SK-N-SH (cell line): Measurements from ENCODE around the gene CRIM1. TPM values are rescaled to one million over a fixed set of nuclear protein-coding genes. Genes with fewer than 3 reads are reported as not detected.
A peak's percentile ranks its signal among the peaks of the same experiment; 100 is the strongest.

ENCODE experiments used
- CTCF ChIA-PET: fragments of 300-600, 350-600 bp; formaldehyde crosslinking; extraction: SDS; loops from one replicate; lab custom pipeline; 2021; lab: Yijun Ruan, JAX
- POLR2A ChIA-PET: fragments of 350-600 bp; sonication (Branson Sonifier 250); formaldehyde crosslinking; extraction: SDS; loops from one replicate; lab custom pipeline; 2020; ENCODE audit warnings: antibody characterized with exemption, inconsistent platforms; lab: Yijun Ruan, JAX
- DNase-seq: peaks from one replicate; pipeline ENCODE4 v3.0.0; 2012
- H2AFZ ChIP-seq: fragments of 200-600 bp; sonication (generic); 2 replicates; pipeline ENCODE4 v1.8.1; 2016; ENCODE audit warnings: antibody characterized with exemption, mild to moderate bottlenecking, low read depth
- H3F3A ChIP-seq: fragments of 200-600 bp; sonication (generic); replicated peaks from 2 replicates; pipeline ENCODE3; 2016; ENCODE audit warnings: antibody characterized with exemption, mild to moderate bottlenecking; ENCODE audit not compliant: insufficient read depth
- H3K27ac ChIP-seq, 2 experiments: fragments of 200-500 bp in 1 of 2; fragments of 200-600 bp in 1 of 2; sonication (Bioruptor generic) in 1 of 2; sonication (generic), shearing (Covaris generic) in 1 of 2; 2 replicates each; pipeline versions ENCODE4 v1.5.1 to v1.6.1; 2014 to 2016; ENCODE audit warnings: low read depth in 2 of 2, inconsistent platforms in 1 of 2, low read length in 1 of 2, mild to moderate bottlenecking in 1 of 2, mixed read lengths in 1 of 2
- H3K27me3 ChIP-seq: fragments of 200-600 bp; sonication (generic), shearing (Covaris generic); 2 replicates; pipeline ENCODE4 v1.6.1; 2016; ENCODE audit warnings: mixed run types; ENCODE audit not compliant: insufficient read depth
- H3K36me3 ChIP-seq, 2 experiments: fragments of 200-500 bp in 1 of 2; fragments of 200-600 bp in 1 of 2; sonication (Bioruptor generic) in 1 of 2; sonication (generic) in 1 of 2; replicated peaks in 1 of 2; 2 replicates each; pipeline versions ENCODE3 to v1.5.1; 2014 to 2016; ENCODE audit warnings: low read length in 1 of 2, mild to moderate bottlenecking in 1 of 2; ENCODE audit not compliant: insufficient read depth in 2 of 2, control insufficient read depth in 1 of 2
- H3K4me1 ChIP-seq, 2 experiments: fragments of 200-500 bp in 1 of 2; fragments of 200-600 bp in 1 of 2; sonication (Bioruptor generic) in 1 of 2; sonication (generic), shearing (Covaris generic) in 1 of 2; 2 replicates each; pipeline versions ENCODE4 v1.5.1 to v1.6.1; 2014 to 2016; ENCODE audit warnings: low read depth in 1 of 2, low read length in 1 of 2, mixed run types in 1 of 2; ENCODE audit not compliant: insufficient read depth in 2 of 2, control insufficient read depth in 1 of 2
- H3K4me2 ChIP-seq: fragments of 200-600 bp; sonication (generic), shearing (Covaris generic); 2 replicates; pipeline ENCODE4 v1.6.1; 2017; ENCODE audit warnings: mixed run types
- H3K4me3 ChIP-seq, 2 experiments: fragments of 200-500 bp in 1 of 2; fragments of 200-600 bp in 1 of 2; sonication (Bioruptor generic) in 1 of 2; sonication (generic), shearing (Covaris generic) in 1 of 2; 2 replicates each; pipeline versions ENCODE4 v1.5.1 to v1.8.1; 2014 to 2016; ENCODE audit warnings: low read depth in 2 of 2, inconsistent platforms in 1 of 2, low read length in 1 of 2, mild to moderate bottlenecking in 1 of 2, mixed read lengths in 1 of 2, moderate library complexity in 1 of 2
- H3K79me2 ChIP-seq: fragments of 200-600 bp; sonication (generic); 2 replicates; pipeline ENCODE4 v1.8.1; 2017; ENCODE audit warnings: mild to moderate bottlenecking; ENCODE audit not compliant: insufficient read depth
- H3K9ac ChIP-seq: fragments of 200-600 bp; sonication (generic); 2 replicates; pipeline ENCODE4 v1.6.1; 2017; ENCODE audit warnings: mixed run types
- H3K9me2 ChIP-seq: fragments of 200-600 bp; sonication (generic); 2 replicates; pipeline ENCODE4 v1.6.1; 2017; ENCODE audit warnings: mixed run types
- H3K9me3 ChIP-seq: fragments of 200-600 bp; sonication (generic); 2 replicates; pipeline ENCODE4 v1.6.1; 2017; ENCODE audit warnings: mixed run types, mild to moderate bottlenecking, moderate library complexity
- H4K20me1 ChIP-seq: fragments of 200-600 bp; sonication (generic); 2 replicates; pipeline ENCODE4 v1.6.1; 2017; ENCODE audit warnings: mild to moderate bottlenecking, mixed run types; ENCODE audit not compliant: insufficient read depth
- EP300 ChIP-seq, 2 experiments: IDR thresholded peaks; 2 replicates each; pipeline versions ENCODE4 v1.4.0 to v1.6.1; 2012; ENCODE audit warnings: borderline replicate concordance in 1 of 2, low read depth in 1 of 2, low read length in 1 of 2
- FOXM1 ChIP-seq: IDR thresholded peaks from 2 replicates; pipeline ENCODE4 v1.4.0; 2012; ENCODE audit warnings: low read depth, mild to moderate bottlenecking
- GATA2 ChIP-seq: sonication (generic); formaldehyde crosslinking; IDR thresholded peaks from 2 replicates; pipeline ENCODE4 v1.5.0; 2020; ENCODE audit warnings: mild to moderate bottlenecking, missing genetic modification reagents
- IRF3 ChIP-seq: fragments of 150-350 bp; IDR thresholded peaks from 2 replicates; pipeline ENCODE4 v1.6.1; 2016; ENCODE audit warnings: mild to moderate bottlenecking, low read depth, low read length
- JUND ChIP-seq: IDR thresholded peaks from 2 replicates; pipeline ENCODE4 v1.4.0; 2012
- MXI1 ChIP-seq: IDR thresholded peaks from 2 replicates; pipeline ENCODE4 v1.6.1; 2012; ENCODE audit warnings: mild to moderate bottlenecking, low read depth, low read length, improper control_type of control experiment
- NFIC ChIP-seq: IDR thresholded peaks from 2 replicates; pipeline ENCODE4 v1.4.0; 2012; ENCODE audit warnings: borderline replicate concordance
- POLR2AphosphoS5 ChIP-seq: IDR thresholded peaks from 2 replicates; pipeline ENCODE4 v1.6.1; 2012; ENCODE audit warnings: low read depth, low read length
- RAD21 ChIP-seq: IDR thresholded peaks from 2 replicates; pipeline ENCODE4 v1.6.1; 2012; ENCODE audit warnings: mild to moderate bottlenecking, low read length
- REST ChIP-seq: IDR thresholded peaks from 2 replicates; pipeline ENCODE4 v1.6.1; 2012; ENCODE audit warnings: mild to moderate bottlenecking, low read depth, low read length, moderate library complexity
- RFX5 ChIP-seq: IDR thresholded peaks from 2 replicates; pipeline ENCODE4 v1.6.1; 2012; ENCODE audit warnings: mild to moderate bottlenecking, improper control_type of control experiment, low read length
- RXRA ChIP-seq: IDR thresholded peaks from 2 replicates; pipeline ENCODE4 v1.4.0; 2012; ENCODE audit warnings: low read depth, mild to moderate bottlenecking, borderline replicate concordance
- SMC3 ChIP-seq: IDR thresholded peaks from 2 replicates; pipeline ENCODE4 v1.6.1; 2012; ENCODE audit warnings: low read depth, low read length, improper control_type of control experiment
- TCF12 ChIP-seq: IDR thresholded peaks from 2 replicates; pipeline ENCODE4 v1.4.0; 2012
- USF2 ChIP-seq: fragments of 150-350 bp; IDR thresholded peaks from 2 replicates; pipeline ENCODE4 v1.6.1; 2017; ENCODE audit warnings: antibody characterized with exemption, low read length, low read depth, borderline replicate concordance
- ZBTB33 ChIP-seq: IDR thresholded peaks from 2 replicates; pipeline ENCODE4 v1.4.0; 2012; ENCODE audit warnings: low read depth, borderline replicate concordance
- WGBS: methylation state at CpG from one replicate; pipeline ENCODE4 v1.1.6; 2017; ENCODE audit warnings: low lambda C conversion rate; 5-methylcytosine and 5-hydroxymethylcytosine counted together
- polyA plus RNA-seq, 3 experiments: library from polyadenylated mRNA; depleted of rRNA; stranded (reverse); fragments of >200 nt; gene quantifications; 2 replicates each; pipeline ENCODE4 v1.2.3, GENCODE V29; 2012

CRIM1 gene
- polyA plus RNA-seq, 1 of the 3 experiments (the other 2 are of a cell fraction): 244 TPM

- peak overlapping the region; percentile 1 to 91; a peak in 3 of 4 replicates for H3K27ac ChIP-seq
Observed at GRCh38 chr2:36493306-36493705, 137.7 kb downstream of the CRIM1 start.

GRCh38 chr2:36497570-36498163 is 142.1 kb downstream of the CRIM1 start:
- Histone ChIP-seq H3K9ac (no peak overlapping the region), H3K9me2 (no peaks in the 10 kb centered on the region), H3K27me3 (no peaks in the 10 kb centered on the region), H3K4me1 (peaks cover 0 to 8% of the 10 kb centered on the region in 2 experiments; a peak in 2 of 4 replicates), H3K79me2 (peaks cover 100% of the 10 kb centered on the region), H3K4me2 (no peak overlapping the region), H3K27ac (peak overlapping the region in 1 of 2 experiments; percentile 46; a peak in 2 of 4 replicates), H4K20me1 (no peaks in the 10 kb centered on the region), H3K9me3 (no peaks in the 10 kb centered on the region), H2AFZ (no peak overlapping the region), H3K36me3 (peaks cover 40 to 90% of the 10 kb centered on the region in 2 experiments), H3F3A (peaks cover 66% of the 10 kb centered on the region), H3K4me3 (no peak overlapping the region)
- DNase-seq: no peak
- 71% methylated on average over 3 of the region's 3 CpGs for WGBS
- ChIA-PET POLR2A (no interaction called here), CTCF (interaction anchor here (0.8 to 2.3 kb wide), 3 partner anchors 9 to 167 kb away, joined by 3 to 8 read pairs (median 6); no protein-coding TSS in a partner anchor)
- no peak for TF ChIP-seq NFIC
- TF ChIP-seq POLR2AphosphoS5: no peak
- TF ChIP-seq ZBTB33: no peak
- no peak for TF ChIP-seq REST
- no peak for TF ChIP-seq SMC3
- no peak for TF ChIP-seq IRF3
- no peak for TF ChIP-seq RXRA

More at GRCh38 chr2:36493306-36493705, 137.7 kb downstream of the CRIM1 start:
- Histone ChIP-seq H4K20me1 (no peaks in the 10 kb centered on the region), H3K9me2 (no peaks in the 10 kb centered on the region), H3F3A (peaks cover 36% of the 10 kb centered on the region), H3K4me2 (no peak overlapping the region), H3K4me1 (peaks cover 0 to 50% of the 10 kb centered on the region in 2 experiments; a peak in 3 of 4 replicates), H3K27me3 (no peaks in the 10 kb centered on the region), H3K9me3 (no peaks in the 10 kb centered on the region), H3K36me3 (peaks cover 15 to 77% of the 10 kb centered on the region in 2 experiments), H2AFZ (no peak overlapping the region), H3K9ac (peak overlapping the region; percentile 2; the same call in 1 of the 2 replicates), H3K79me2 (peaks cover 100% of the 10 kb centered on the region), H3K4me3 (no peak overlapping the region)
- TF ChIP-seq USF2 (no peak), RAD21 (no peak), TCF12 (no peak), FOXM1 (no peak), MXI1 (no peak), EP300 (IDR thresholded peaks at IDR 0.05; ENCODE audit: borderline replicate concordance in 1 of 2, low read depth in 1 of 2, low read length in 1 of 2) (no peak), JUND (no peak), ZBTB33 (no peak), GATA2 (CRISPR knock-in tag) (no peak), RFX5 (no peak)
- POLR2A ChIA-PET: no interaction called here
- DNase-seq: no peak
- CTCF ChIA-PET: interaction anchor here (0.6 to 1.4 kb wide), 2 partner anchors 14 to 337 kb away, joined by 3 read pairs; no protein-coding TSS in a partner anchor
